GM12864 (cell line): Measurements from ENCODE around the gene FAHD1.

Experiments used
- DNase-seq: peaks from one replicate; pipeline ENCODE4 v3.0.0-alpha.2; 2011; ENCODE audit warnings: low read depth
- H3K4me3 ChIP-seq: 2 replicates; pipeline ENCODE4 v1.5.1; 2011; ENCODE audit warnings: mild to moderate bottlenecking, low read depth, low read length, control low read depth
- CTCF ChIP-seq: IDR thresholded peaks from 2 replicates; pipeline ENCODE4 v1.5.1; 2011; ENCODE audit warnings: low read depth, mild to moderate bottlenecking, moderate library complexity, low read length, control low read depth, inconsistent platforms; ENCODE audit errors: missing control alignments

The FAHD1 gene

DNA sequence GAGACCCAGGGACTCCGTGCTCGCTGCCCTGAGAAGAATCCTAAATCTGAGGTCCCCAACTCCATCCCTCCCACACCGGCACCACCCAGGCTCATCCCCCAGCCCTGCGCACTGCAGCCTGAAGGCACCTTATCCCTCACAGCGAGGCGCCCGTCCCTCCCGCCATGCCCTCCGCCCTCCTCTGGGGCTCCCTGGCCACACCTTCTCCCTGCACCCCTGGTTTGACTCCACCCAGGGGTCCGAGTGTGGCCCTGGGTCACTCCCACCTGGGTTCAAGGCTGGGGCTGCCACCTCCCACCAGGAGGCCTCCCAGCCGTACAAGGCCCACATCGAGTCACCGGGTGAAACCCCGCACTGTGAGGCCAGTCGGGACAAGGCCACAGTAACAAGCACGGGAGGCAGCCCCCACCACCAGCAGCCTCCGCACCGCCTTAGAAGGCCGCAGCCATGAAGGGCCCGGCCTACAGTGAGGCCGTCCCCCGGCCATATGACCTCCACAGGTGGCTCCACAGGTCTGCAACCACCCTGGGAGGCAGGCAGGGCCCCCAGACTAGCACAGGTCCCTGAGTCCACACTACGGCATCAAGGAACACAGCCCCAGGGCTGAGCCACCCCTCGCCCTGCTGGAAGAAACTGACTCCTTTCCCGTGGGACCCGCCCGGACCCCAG lies 8.7 kb upstream of the FAHD1 start:
- H3K4me3 ChIP-seq: no peak overlapping the region
- DNase-seq: no peak
- no peak for TF ChIP-seq CTCF

GRCh38 chr16:1818873-1819525 lies 8.0 kb upstream of the FAHD1 start:
- DNase-seq: no peak
- TF ChIP-seq CTCF: no peak
- no peak overlapping the region for H3K4me3 ChIP-seq

GRCh38 chr16:1819611-1820010 lies 7.4 kb upstream of the FAHD1 start:
- no peak overlapping the region for H3K4me3 ChIP-seq
- no peak for DNase-seq
- no peak for TF ChIP-seq CTCF

DNA sequence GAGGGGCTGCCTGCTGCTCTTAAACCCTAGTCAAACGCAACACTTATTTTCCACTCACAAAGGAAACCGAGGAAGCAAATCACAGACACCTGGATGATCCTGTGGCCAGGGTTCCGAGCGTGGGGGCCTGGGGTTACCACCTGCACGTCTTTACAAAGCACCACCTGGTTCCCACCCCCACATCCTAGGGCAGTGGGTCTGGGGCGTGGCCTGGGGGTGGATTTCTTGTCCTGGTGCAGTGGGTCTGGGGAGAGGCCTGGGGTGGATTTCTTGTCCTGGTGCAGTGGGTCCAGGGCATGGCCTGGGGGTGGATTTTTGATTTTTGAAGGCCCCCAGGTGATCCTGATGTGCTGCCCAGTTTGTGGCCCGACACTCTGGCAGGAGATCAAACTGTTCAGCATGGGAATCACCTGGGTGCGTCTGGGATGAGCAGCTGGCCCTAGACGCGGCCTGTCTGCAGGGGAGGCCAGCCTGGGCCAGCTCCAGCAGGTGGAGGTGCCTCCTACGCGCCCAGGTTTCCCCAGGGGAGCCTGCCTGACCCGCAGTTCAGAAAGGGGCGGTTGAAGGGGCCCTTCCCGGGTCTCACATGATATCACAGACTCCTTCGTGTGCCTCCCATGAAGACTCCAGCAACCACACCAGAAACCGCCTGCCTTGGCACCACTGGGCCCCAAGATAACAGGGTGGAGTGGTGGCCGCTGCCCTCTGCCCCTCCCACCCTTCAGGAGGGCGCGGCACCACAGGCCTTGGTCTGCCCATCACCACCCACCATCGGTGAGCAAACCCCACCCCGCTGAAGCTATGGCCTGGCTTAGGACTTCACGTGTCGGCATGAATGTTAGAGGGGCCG lies 6.7 kb upstream of the FAHD1 start:
- no peak for DNase-seq
- no peak for TF ChIP-seq CTCF
- no peak overlapping the region for H3K4me3 ChIP-seq

- no peak for TF ChIP-seq CTCF
- no peak for DNase-seq
- H3K4me3 ChIP-seq: no peak overlapping the region
These were observed 6.1 kb upstream of the FAHD1 start for GRCh38 chr16:1820946-1821290.

- H3K4me3 ChIP-seq: no peak overlapping the region
- DNase-seq: no peak
- no peak for TF ChIP-seq CTCF
These were observed 5.0 kb upstream of the FAHD1 start for GRCh38 chr16:1821861-1822611.
